Spinal cord (tissue), 10 donors: ENCODE measurements around the gene MCCC2. TPM values are rescaled to one million over a fixed set of nuclear protein-coding genes. Genes with fewer than 3 reads are reported as not detected.
"Not testable (repeated sequence)": the region's sequence is repeated elsewhere in the genome, so short reads cannot be mapped to it uniquely, and the experiment has no call there.

Experiments
- DNase-seq, 6 donors: peaks; one replicate each; pipeline versions ENCODE4 v3.0.0 to v3.0.0-alpha.2; 2013 to 2015; ENCODE audit warnings: low spot score in 6 of 6, low read depth in 4 of 6
- H3K27ac ChIP-seq: one replicate; pipeline ENCODE4 v1.5.1; 2013; ENCODE audit warnings: low read depth, low read length, control low read depth
- H3K27me3 ChIP-seq: one replicate; pipeline ENCODE4 v1.6.1; 2013; ENCODE audit warnings: low read length; ENCODE audit not compliant: control insufficient read depth, insufficient read depth
- H3K36me3 ChIP-seq: one replicate; pipeline ENCODE4 v1.6.1; 2013; ENCODE audit warnings: low read length; ENCODE audit not compliant: control insufficient read depth, insufficient read depth
- H3K4me1 ChIP-seq: one replicate; pipeline ENCODE4 v1.6.1; 2013; ENCODE audit warnings: low read length; ENCODE audit not compliant: control insufficient read depth, insufficient read depth
- H3K4me3 ChIP-seq: one replicate; pipeline ENCODE4 v1.5.1; 2013; ENCODE audit warnings: low read depth, low read length, control low read depth
- H3K9me3 ChIP-seq: one replicate; pipeline ENCODE4 v1.6.1; 2013; ENCODE audit warnings: low read length; ENCODE audit not compliant: control insufficient read depth, insufficient read depth
- WGBS: methylation state at CpG from one replicate; pipeline ENCODE4 v1.1.5; 2013; ENCODE audit warnings: missing lambda C conversion rate; ENCODE audit not compliant: insufficient coverage; 5-methylcytosine and 5-hydroxymethylcytosine counted together
- polyA plus RNA-seq, 2 donors: library from polyadenylated mRNA; unstranded; fragments of 120-200 nt; gene quantifications; one replicate each; pipeline ENCODE4 v1.2.1, GENCODE V29; 2013; ENCODE audit not compliant: insufficient read length in 2 of 2
- total RNA-seq, 2 donors: library from RNA; depleted of rRNA in 1 of 2; stranded (reverse); fragments of 120-200 nt in 1 of 2; fragments of >200 nt in 1 of 2; gene quantifications; one replicate each; pipeline versions ENCODE4 v1.2.3 to v1.2.4, GENCODE V29; 2013 to 2014
- donor health status: healthy.

MCCC2 gene
- total and polyA plus RNA-seq, 4 donors = 35.0 to 44.6 (median 42.4) TPM

DNA sequence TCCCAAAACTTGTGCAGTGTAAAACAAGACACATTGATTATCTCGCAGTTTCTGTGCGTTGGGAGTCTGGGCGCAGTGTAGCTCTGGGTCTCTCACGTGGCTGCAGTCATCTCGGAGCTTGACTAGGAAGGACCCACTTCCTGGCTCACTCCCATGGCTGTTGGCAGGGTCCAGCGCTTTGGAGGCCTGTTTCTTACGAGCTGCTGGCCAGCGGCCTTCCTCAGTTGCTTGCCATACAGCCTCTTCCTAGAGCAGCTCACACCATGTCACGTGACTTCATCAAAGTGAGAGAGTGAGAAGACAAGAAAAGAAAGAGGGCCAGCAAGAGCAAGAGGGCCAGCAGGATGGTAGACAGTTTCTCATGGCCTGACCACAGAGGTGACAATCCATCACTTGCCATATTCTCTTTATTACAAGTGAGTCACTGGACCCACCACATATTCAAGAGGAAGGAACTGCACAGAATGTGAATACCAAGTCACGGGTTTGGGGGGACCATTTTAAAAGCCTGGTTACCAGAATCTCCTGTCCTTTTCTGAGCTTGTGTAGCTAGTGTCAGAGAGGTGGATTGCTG is 36.2 kb downstream of the MCCC2 start:
- peak in 1 of 6 donors; percentile 4 for DNase-seq
- no peaks in the 10 kb centered on the region for H3K9me3 ChIP-seq
- no peaks in the 10 kb centered on the region for H3K4me1 ChIP-seq
- WGBS = 93% methylated on average over 6 of the region's 10 CpGs
- peaks cover 7% of the 10 kb centered on the region for H3K36me3 ChIP-seq
- no peak overlapping the region for H3K4me3 ChIP-seq
- H3K27ac ChIP-seq = no peak overlapping the region
- H3K27me3 ChIP-seq = no peaks in the 10 kb centered on the region

DNA sequence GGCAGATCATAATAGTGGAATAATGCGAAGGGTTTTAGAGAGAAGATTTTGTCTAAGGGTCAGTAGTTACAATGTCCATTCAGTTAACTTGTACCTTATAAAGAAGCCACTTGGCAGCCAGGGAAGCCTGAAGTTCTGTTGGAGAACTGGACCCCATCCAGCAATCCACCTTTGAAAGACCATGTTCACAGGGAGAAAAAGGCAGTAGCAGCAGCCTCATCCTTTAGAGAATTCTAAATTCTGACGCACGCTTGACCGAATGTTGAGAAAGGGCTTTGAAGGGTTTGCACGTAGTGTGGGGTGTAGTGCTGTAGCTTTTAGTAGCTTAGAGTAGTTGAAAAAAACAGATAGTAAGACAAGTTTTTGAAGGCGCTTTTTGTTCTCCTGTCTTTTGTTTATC is 42.8 kb downstream of the MCCC2 start:
- H3K9me3 ChIP-seq = no peaks in the 10 kb centered on the region
- no peak overlapping the region for H3K4me3 ChIP-seq
- H3K27ac ChIP-seq = no peak overlapping the region
- DNase-seq = peak in 3 of 6 donors; percentile 33 to 67 (median 42)
- H3K4me1 ChIP-seq = no peaks in the 10 kb centered on the region
- H3K27me3 ChIP-seq = no peaks in the 10 kb centered on the region
- H3K36me3 ChIP-seq = no peaks in the 10 kb centered on the region
- 55% methylated on average over 2 of the region's 6 CpGs for WGBS

GRCh38 chr5:71631070-71631469 is 43.9 kb downstream of the MCCC2 start:
- no peaks in the 10 kb centered on the region for H3K4me1 ChIP-seq
- no CpG with 5 or more reads among the region's 4 CpGs for WGBS
- no peaks in the 10 kb centered on the region for H3K9me3 ChIP-seq
- H3K4me3 ChIP-seq = no peak overlapping the region
- H3K36me3 ChIP-seq = no peaks in the 10 kb centered on the region
- no peak for DNase-seq
- no peak overlapping the region for H3K27ac ChIP-seq
- no peaks in the 10 kb centered on the region for H3K27me3 ChIP-seq

DNA sequence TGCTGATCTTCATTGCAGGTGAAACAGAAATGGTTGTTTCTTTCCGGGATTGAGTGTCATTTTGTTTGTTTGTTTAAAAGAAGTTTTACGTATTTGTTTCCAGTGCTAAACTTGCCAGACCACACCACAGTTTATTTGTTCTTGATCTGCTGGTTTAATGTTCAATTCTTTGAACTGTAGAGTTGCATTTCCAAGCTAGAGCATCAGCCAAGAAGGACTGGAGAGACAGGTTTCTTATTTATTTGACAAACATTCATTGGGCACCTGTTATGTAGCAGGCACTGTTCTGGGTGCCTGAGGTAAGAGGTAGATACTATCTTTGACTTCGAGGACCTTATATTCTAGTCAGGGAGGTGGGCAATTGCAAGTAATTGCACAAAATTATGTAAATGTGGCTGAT is 45.0 kb downstream of the MCCC2 start:
- no peaks in the 10 kb centered on the region for H3K4me1 ChIP-seq
- H3K36me3 ChIP-seq = no peaks in the 10 kb centered on the region
- H3K4me3 ChIP-seq = no peak overlapping the region
- no peaks in the 10 kb centered on the region for H3K27me3 ChIP-seq
- WGBS = 86% methylated on average over 1 of the region's 3 CpGs
- no peaks in the 10 kb centered on the region for H3K9me3 ChIP-seq
- no peak overlapping the region for H3K27ac ChIP-seq
- DNase-seq = no peak

DNA sequence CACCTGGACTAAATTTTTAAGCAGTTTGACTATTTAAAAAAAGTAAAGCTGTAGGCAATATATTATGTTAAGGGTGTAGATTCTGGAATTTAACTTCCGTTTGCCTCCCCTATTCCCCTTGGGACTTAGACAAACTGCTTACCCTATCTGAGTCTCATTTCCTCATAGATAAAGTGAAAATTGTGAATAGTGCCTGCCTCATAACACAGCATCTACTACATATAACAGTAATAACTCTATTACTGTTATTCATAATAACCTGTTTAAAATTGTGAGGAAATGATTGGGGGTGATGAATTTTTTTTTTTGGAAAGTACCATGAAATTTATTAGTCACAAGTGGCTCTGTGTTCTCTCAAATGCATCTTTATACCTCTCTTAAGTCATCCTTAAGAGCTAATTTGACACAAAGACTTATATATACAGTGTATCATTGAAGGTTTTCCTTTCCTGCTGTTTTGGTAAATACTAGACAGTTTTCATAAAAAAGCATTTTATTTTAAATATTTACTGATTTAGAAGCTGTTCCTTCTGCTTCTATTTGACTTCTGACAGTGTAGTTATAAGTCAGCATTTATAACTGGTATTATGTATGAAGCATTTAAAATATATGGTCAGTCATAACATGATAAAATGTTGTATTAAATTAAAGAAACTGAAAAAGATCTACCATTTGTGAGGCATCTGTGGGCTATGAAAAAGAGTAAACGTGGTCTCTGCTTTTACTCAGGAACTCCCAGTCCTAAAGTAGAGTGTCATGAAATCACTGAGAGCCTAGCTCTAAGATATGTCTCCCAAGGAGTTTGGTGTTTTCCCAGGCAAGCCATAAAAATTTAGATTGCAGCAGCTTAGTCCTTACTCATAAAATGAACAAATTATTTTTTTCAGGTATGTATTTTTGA is 46.4 kb downstream of the MCCC2 start:
- DNase-seq = no peak
- Histone ChIP-seq H3K4me1 (no peaks in the 10 kb centered on the region), H3K36me3 (peaks cover 4% of the 10 kb centered on the region), H3K9me3 (no peaks in the 10 kb centered on the region), H3K27ac (no peak overlapping the region), H3K27me3 (no peaks in the 10 kb centered on the region), H3K4me3 (no peak overlapping the region)
- 89% methylated on average over 1 of the region's 2 CpGs for WGBS

- Histone ChIP-seq H3K4me3 (no peak overlapping the region), H3K4me1 (no peaks in the 10 kb centered on the region), H3K36me3 (peaks cover 4% of the 10 kb centered on the region), H3K27me3 (no peaks in the 10 kb centered on the region), H3K9me3 (no peaks in the 10 kb centered on the region), H3K27ac (no peak overlapping the region)
- no peak for DNase-seq
Observed at GRCh38 chr5:71637133-71637532, 50.0 kb downstream of the MCCC2 start.

DNA sequence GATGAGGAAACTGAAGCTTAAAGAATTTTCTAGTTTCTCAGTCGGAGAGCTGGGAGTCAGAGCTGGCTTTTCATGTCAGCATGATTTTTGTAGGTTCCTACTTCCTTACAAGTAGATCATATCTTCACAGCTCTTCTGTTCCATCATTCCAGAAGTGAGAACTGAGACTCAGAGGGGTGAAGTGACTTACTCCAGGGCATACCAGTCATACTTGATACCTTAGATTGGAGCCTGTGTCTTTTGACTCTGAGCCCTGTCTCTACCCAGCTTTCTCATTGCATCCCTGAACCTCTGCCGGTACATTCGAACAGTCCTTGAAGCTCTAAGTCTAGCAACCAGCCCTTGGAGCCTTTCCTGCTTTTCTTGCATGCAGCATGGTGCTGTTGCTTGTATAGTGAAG is 53.3 kb downstream of the MCCC2 start:
- no peak for DNase-seq
- Histone ChIP-seq H3K9me3 (no peaks in the 10 kb centered on the region), H3K4me3 (no peak overlapping the region), H3K27ac (no peak overlapping the region), H3K27me3 (no peaks in the 10 kb centered on the region), H3K36me3 (peaks cover 4% of the 10 kb centered on the region), H3K4me1 (no peaks in the 10 kb centered on the region)
- 93% methylated on average over 2 of the region's 3 CpGs for WGBS

DNA sequence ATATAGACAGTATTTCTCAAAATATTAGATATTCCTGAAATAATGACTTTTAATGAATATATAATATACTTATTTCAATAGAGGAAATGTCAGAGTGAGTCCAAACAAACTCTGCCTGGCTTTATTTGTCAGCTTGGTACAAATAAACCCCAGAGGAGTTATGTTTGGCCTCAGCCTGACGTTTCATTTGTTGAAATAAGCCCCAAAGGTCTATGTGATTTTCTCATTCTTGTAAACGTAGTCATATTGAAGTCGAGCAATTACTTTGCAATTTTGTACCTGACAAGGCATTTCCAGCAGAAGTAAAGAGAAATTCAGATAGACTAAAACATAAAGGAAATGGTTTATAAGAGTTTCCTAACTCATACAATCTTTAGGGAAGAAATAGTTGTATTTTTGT is 57.9 kb downstream of the MCCC2 start:
- Histone ChIP-seq H3K27ac (no peak overlapping the region), H3K27me3 (no peaks in the 10 kb centered on the region), H3K36me3 (peaks cover 7% of the 10 kb centered on the region), H3K4me1 (no peaks in the 10 kb centered on the region), H3K4me3 (no peak overlapping the region), H3K9me3 (no peaks in the 10 kb centered on the region)
- DNase-seq = peak in 1 of 6 donors; percentile 29
- WGBS = 100% methylated on average over 1 of the region's 3 CpGs

DNA sequence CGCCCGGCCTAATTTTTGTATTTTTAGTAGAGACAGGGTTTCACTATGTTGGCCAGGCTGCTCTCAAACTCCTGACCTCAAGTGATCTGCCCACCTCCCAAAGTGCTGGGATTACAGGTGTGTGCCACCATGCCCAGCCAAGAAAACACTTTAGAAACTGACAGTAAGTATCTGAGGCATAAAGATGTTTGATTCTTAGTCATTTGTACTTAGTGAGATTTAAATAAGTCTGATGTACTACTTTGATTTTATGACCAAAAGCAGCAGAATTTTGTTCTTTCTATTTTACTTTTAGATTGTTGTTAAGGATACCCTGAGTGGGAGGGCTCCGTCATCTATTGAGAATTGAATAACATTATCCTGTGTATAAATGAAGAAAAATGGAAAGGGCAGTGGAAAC is 63.8 kb downstream of the MCCC2 start:
- H3K36me3 ChIP-seq, H3K4me3 ChIP-seq, H3K27ac ChIP-seq, DNase-seq, H3K9me3 ChIP-seq, H3K27me3 ChIP-seq: not testable (repeated sequence)
- WGBS = 100% methylated on average over 1 of the region's 3 CpGs
- peaks cover 11% of the 10 kb centered on the region for H3K4me1 ChIP-seq

DNA sequence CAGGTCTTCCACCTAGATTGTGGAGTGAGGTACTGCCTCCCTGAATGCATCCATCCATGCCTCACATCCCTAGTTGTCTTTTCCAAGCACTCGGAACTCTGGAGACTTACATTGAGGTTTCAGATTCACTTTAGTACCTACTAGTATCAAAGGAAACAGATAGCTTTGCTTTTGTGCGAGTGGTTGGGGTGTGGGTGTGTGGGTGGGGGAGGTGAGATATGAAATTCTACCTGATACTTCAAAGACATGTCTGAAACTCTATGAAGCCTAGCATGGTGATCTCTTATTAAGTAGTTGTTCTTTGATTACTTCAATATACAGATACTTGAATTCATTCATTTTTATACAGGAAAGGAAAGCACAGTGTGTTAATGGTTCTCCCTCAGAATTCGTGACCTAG is 64.4 kb downstream of the MCCC2 start:
- H3K4me1 ChIP-seq = peaks cover 11% of the 10 kb centered on the region
- no peak for DNase-seq
- H3K9me3 ChIP-seq = no peaks in the 10 kb centered on the region
- peaks cover 9% of the 10 kb centered on the region for H3K36me3 ChIP-seq
- WGBS = no CpG with 5 or more reads among the region's 3 CpGs
- no peak overlapping the region for H3K4me3 ChIP-seq
- H3K27ac ChIP-seq = no peak overlapping the region
- no peaks in the 10 kb centered on the region for H3K27me3 ChIP-seq
